Astrocyte (in vitro differentiated cells and primary cell): ENCODE results near the gene OVOL3.

Experiments used
- EZH2 ChIP-seq: IDR thresholded peaks from 2 replicates; pipeline ENCODE4 v1.6.1; 2012; ENCODE audit warnings: mild to moderate bottlenecking, low read length, inconsistent platforms; ENCODE audit not compliant: insufficient read depth
- TF ChIP-seq, protein P1 (sequence below): IDR thresholded peaks from 2 replicates; pipeline ENCODE4 v1.5.1; 2011; ENCODE audit warnings: low read depth, mild to moderate bottlenecking, inconsistent platforms, low read length, moderate library complexity; ENCODE audit not compliant: insufficient read depth

GRCh38 chr19:36084231-36085009 lies 26.5 kb upstream of the OVOL3 start:
- TF ChIP-seq, protein P1, sequence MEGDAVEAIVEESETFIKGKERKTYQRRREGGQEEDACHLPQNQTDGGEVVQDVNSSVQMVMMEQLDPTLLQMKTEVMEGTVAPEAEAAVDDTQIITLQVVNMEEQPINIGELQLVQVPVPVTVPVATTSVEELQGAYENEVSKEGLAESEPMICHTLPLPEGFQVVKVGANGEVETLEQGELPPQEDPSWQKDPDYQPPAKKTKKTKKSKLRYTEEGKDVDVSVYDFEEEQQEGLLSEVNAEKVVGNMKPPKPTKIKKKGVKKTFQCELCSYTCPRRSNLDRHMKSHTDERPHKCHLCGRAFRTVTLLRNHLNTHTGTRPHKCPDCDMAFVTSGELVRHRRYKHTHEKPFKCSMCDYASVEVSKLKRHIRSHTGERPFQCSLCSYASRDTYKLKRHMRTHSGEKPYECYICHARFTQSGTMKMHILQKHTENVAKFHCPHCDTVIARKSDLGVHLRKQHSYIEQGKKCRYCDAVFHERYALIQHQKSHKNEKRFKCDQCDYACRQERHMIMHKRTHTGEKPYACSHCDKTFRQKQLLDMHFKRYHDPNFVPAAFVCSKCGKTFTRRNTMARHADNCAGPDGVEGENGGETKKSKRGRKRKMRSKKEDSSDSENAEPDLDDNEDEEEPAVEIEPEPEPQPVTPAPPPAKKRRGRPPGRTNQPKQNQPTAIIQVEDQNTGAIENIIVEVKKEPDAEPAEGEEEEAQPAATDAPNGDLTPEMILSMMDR, result no peak
- TF ChIP-seq EZH2, result no peak
